NB4 (cell line): ENCODE results near the gene SLC22A5.

Experiments used
- DNase-seq: peaks from one replicate; pipeline ENCODE4 v3.0.0; 2010; ENCODE audit warnings: low read depth
- H3K4me3 ChIP-seq: one replicate; pipeline ENCODE4 v1.5.1; 2011; ENCODE audit warnings: mild to moderate bottlenecking, low read depth, low read length, moderate library complexity
- MYC ChIP-seq: IDR thresholded peaks from 2 replicates; pipeline ENCODE4 v1.6.1; 2011; ENCODE audit warnings: low read depth, low read length
- POLR2A ChIP-seq: IDR thresholded peaks from 2 replicates; pipeline ENCODE4 v1.6.1; 2011; ENCODE audit warnings: mild to moderate bottlenecking; ENCODE audit not compliant: insufficient read length; ENCODE audit errors: extremely low read depth
- TF ChIP-seq, protein P1 (sequence below): IDR thresholded peaks from one replicate; pipeline ENCODE4 v1.5.1; 2012; ENCODE audit warnings: low read depth, low read length
- TF ChIP-seq, protein P2 (sequence below): IDR thresholded peaks from 2 replicates; pipeline ENCODE4 v1.6.1; 2011; ENCODE audit warnings: low read depth, low read length

The SLC22A5 gene

DNA sequence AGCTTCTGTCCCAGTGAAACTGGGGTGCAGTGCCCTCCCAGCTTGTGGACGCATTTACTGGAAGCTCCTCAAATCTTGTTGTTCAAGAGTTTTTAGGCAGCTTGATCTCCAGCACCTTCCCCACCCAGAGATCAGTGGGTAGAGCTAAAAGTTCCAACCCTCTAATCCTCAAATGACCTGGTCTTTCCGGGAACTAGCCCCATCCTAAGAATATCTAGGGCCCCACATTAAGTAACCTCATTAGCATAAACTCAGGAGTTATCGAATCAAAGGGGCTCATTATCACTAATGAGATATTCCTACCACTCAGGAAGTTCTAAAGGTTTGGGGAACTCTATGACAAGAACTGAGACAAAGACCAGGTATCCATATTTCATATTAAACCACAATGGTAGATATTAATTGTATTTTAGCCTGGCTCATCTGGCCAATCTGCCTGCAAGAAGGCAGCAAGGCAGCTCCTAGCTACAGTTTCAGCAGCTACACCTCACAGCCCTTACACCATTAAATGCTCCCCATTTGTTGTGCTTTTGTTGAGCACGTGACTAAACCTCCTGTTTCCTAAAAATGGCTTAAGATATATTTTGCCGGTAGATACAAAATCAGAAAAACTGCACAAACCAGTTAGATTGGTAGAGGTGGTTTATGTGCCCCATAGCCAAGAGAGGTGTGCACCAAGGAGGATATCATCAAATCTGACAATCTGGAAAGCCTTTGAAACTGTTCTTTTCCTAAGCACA lies 24.6 kb upstream of the SLC22A5 start:
- DNase-seq, result no peak
- H3K4me3 ChIP-seq, result no peak overlapping the region
- TF ChIP-seq POLR2A (no peak), MYC (no peak)
- TF ChIP-seq, protein P1, sequence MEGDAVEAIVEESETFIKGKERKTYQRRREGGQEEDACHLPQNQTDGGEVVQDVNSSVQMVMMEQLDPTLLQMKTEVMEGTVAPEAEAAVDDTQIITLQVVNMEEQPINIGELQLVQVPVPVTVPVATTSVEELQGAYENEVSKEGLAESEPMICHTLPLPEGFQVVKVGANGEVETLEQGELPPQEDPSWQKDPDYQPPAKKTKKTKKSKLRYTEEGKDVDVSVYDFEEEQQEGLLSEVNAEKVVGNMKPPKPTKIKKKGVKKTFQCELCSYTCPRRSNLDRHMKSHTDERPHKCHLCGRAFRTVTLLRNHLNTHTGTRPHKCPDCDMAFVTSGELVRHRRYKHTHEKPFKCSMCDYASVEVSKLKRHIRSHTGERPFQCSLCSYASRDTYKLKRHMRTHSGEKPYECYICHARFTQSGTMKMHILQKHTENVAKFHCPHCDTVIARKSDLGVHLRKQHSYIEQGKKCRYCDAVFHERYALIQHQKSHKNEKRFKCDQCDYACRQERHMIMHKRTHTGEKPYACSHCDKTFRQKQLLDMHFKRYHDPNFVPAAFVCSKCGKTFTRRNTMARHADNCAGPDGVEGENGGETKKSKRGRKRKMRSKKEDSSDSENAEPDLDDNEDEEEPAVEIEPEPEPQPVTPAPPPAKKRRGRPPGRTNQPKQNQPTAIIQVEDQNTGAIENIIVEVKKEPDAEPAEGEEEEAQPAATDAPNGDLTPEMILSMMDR, result no peak
- TF ChIP-seq, protein P2, sequence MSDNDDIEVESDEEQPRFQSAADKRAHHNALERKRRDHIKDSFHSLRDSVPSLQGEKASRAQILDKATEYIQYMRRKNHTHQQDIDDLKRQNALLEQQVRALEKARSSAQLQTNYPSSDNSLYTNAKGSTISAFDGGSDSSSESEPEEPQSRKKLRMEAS, result no peak

DNA sequence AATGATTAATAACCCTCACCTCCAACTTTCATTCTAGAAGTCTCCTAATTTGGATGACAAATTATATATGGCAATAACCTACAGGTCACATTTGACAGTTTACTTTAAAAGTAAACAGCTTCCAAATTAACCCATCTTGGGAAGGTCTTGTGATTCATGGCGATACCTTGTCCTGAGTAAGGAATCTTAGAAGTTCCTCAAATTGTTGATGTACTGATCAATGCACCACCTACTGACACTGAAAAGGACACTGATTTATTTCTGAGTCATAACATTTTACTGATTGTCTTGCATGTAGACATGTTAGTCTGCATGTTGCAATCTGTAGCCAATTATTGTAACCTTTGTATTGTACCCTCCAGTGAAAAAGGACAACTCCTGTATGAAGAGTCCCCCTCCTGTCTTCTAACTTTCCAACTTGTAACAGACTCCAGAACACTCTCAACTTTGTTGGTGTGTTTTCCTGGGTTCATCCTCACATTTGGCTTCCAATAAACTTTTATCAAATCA lies 16.0 kb upstream of the SLC22A5 start:
- no peak for DNase-seq
- TF ChIP-seq POLR2A (no peak), MYC (no peak)
- TF ChIP-seq, protein P2, result no peak
- TF ChIP-seq, protein P1, result no peak
- H3K4me3 ChIP-seq, result no peak overlapping the region

DNA sequence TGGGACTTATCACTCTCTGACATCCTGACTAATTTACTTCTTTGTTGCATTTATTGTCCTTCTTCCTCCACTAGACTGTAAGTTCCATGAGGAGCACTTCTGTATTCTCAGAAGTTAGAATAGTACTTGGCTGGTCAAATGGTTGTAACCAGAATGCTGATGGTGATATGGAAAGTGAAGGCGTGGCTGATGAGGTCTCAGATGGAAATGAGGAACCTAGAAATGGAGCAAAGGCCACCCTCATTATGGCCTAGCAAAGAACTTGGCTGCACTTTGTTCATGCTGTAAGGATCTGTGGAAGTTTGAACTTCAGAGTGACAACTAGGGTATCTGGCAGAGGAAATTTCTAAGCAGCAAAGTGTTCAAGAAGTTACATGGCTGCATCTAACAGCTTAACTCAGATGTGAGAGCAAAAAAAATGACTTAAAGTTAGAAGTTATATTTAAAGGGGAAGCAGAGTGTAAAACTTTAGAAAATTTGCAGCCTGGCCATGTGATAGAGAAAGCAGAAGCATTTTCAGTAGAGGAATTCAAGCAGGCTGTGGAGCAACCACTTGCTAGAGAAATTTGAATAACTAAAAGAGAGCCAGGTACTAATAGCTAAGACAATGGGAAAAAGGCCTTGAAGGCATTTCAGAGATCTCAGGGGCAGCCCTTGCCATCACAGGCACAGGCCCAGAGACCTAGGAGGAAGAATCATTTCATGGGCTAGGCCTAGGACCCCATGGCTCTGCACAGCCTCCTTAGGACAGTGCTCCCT lies 14.9 kb upstream of the SLC22A5 start:
- peak; percentile 73 for DNase-seq
- no peak for TF ChIP-seq MYC
- TF ChIP-seq, protein P1, result no peak
- TF ChIP-seq, protein P2, result no peak
- TF ChIP-seq POLR2A, result no peak

DNA sequence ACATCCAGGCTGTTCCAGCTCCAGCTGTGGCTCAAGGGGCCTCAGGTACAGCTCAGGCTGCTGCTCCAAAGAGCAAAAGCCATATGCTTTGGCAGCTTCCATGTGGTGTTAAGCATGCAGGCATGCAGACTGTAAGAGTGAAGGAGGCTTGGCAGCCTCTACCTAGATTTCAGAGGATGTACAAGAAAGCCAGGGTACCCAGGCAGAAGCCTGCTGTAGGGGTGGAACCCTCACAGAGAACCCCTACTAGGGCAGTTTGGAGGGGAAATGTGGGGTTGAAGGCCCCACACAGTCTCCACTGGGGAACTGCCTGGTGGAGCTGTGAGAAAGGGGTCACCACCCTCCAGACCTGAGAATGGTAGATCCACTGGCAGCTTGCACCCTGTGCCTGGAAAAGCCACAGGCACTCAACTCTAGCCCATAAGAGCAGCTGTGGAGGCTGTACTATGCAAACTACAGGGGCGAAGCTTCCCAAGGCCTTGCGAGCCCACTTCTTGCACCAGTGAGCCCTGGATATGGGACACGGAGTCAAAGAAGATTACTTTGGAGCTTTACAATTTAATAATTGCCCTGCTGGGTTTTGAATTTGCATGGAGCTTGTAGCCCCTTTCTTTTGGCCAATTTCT lies 14.3 kb upstream of the SLC22A5 start:
- no peak overlapping the region for H3K4me3 ChIP-seq
- no peak for TF ChIP-seq POLR2A
- no peak for DNase-seq

More for the DNA sequence above, 14.9 kb upstream of the SLC22A5 start:
- no peak overlapping the region for H3K4me3 ChIP-seq

DNA sequence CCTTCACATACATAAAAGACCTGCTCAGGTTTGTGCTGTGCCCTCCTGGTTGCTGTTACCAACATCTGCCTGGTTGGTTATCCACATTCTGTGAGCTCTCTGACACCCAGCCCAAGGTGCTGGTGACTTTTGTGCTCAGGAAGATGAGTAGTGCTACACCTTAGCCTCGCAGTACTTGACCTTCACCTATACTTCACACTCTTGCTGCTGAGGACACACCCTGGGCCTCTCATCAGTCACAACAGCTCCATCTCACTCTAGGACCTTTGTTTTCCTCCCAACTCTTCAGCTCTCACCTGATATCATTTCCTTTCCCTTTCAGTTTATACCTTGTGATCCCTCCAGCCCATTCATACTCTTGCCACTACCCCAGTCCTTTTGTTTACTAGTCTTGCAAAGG lies 10.7 kb upstream of the SLC22A5 start:
- no peak for DNase-seq
- TF ChIP-seq, protein P1, result no peak
- TF ChIP-seq POLR2A (no peak), MYC (no peak)
- TF ChIP-seq, protein P2, result no peak

DNA sequence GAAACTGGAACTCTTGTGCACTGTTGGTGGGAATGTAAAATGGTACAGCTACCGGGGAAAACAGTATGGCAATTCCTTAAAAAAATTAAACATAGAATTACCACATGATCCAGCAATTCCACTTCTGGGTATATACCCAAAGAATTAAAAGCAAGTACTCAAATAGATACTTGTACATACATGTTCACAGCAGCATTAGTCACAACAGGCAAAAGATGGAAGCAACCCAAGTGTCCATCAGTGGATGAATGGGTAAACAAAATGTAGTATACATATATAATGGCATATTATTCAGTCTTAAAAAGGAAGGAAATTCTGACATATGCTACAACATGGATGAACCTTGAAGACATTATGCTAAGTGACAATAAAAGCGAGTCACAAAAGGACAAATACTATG lies 7.4 kb upstream of the SLC22A5 start:
- H3K4me3 ChIP-seq, result no peak overlapping the region
- DNase-seq, result no peak
- no peak for TF ChIP-seq MYC
- no peak for TF ChIP-seq POLR2A
- TF ChIP-seq, protein P1, result no peak

More for the DNA sequence above, 10.7 kb upstream of the SLC22A5 start:
- no peak overlapping the region for H3K4me3 ChIP-seq
